NCI-H82 treated with DMSO at 0.1 percent for 48 hours (cell line): ENCODE measurements around the gene FTSJ3.
"Not testable (repeated sequence)": the region's sequence is repeated elsewhere in the genome, so short reads cannot be mapped to it uniquely, and the experiment has no call there.

Experiments used
- DNase-seq: peaks from one replicate; lab custom pipeline; 2025; ENCODE audit not compliant: unreplicated experiment; lab: John Stamatoyannopoulos, UW

The FTSJ3 gene

GRCh38 chr17:63827002-63827800, at the start of gene FTSJ3, which contains the start of gene PSMC5:
Gene FTSJ3 (minus strand): TSS chr17:63827663. CDS start chr17:63826902, 761 bp downstream.
Gene PSMC5 (plus strand): TSS chr17:63827431. CDS start chr17:63827491, 60 bp downstream.
- peak; percentile 98 for DNase-seq

GRCh38 chr17:63874693-63875092, 47.2 kb upstream of the FTSJ3 start:
- DNase-seq, result not testable (repeated sequence)

- DNase-seq, result not testable (repeated sequence)
These were observed 46.7 kb upstream of the FTSJ3 start for GRCh38 chr17:63874061-63874626.

- not testable (repeated sequence) for DNase-seq
These were observed 46.1 kb upstream of the FTSJ3 start, which contains the start of gene CSH2 for GRCh38 chr17:63873577-63873976. Gene CSH2 (minus strand): TSS chr17:63873677. CDS start chr17:63873614, 63 bp downstream.

GRCh38 chr17:63871646-63872365, 44.3 kb upstream of the FTSJ3 start:
- DNase-seq, result not testable (repeated sequence)

GRCh38 chr17:63870292-63870665, 42.8 kb upstream of the FTSJ3 start:
- DNase-seq, result not testable (repeated sequence)

GRCh38 chr17:63869491-63870291, 42.2 kb upstream of the FTSJ3 start:
- not testable (repeated sequence) for DNase-seq

GRCh38 chr17:63866625-63867024, 39.2 kb upstream of the FTSJ3 start:
- DNase-seq, result not testable (repeated sequence)

GRCh38 chr17:63859257-63859656, 31.8 kb upstream of the FTSJ3 start:
- no peak for DNase-seq

GRCh38 chr17:63856425-63856824, 29.0 kb upstream of the FTSJ3 start:
- DNase-seq, result not testable (repeated sequence)

- DNase-seq, result no peak
These were observed 27.7 kb upstream of the FTSJ3 start for GRCh38 chr17:63855185-63855584.

- no peak for DNase-seq
These were observed 27.2 kb upstream of the FTSJ3 start for GRCh38 chr17:63854709-63855108.

- no peak for DNase-seq
These were observed 25.8 kb upstream of the FTSJ3 start for GRCh38 chr17:63853260-63853659.

- no peak for DNase-seq
These were observed 22.9 kb upstream of the FTSJ3 start for GRCh38 chr17:63850401-63850800.

GRCh38 chr17:63848834-63849689, 21.6 kb upstream of the FTSJ3 start:
- DNase-seq, result no peak

GRCh38 chr17:63847525-63848249, 20.2 kb upstream of the FTSJ3 start:
- no peak for DNase-seq

- DNase-seq, result no peak
These were observed 18.0 kb upstream of the FTSJ3 start for GRCh38 chr17:63845509-63845908.

- DNase-seq, result peak; percentile 45
These were observed 16.6 kb upstream of the FTSJ3 start for GRCh38 chr17:63843910-63844677.
